Fibroblast of upper back skin (primary cell): ENCODE results near the gene DDX51.
"Not testable (repeated sequence)": the region's sequence is repeated elsewhere in the genome, so short reads cannot be mapped to it uniquely, and the experiment has no call there.

Source experiments
- DNase-seq: peaks from one replicate; pipeline ENCODE4 v3.0.0-alpha.2; 2013

DDX51 gene

DNA sequence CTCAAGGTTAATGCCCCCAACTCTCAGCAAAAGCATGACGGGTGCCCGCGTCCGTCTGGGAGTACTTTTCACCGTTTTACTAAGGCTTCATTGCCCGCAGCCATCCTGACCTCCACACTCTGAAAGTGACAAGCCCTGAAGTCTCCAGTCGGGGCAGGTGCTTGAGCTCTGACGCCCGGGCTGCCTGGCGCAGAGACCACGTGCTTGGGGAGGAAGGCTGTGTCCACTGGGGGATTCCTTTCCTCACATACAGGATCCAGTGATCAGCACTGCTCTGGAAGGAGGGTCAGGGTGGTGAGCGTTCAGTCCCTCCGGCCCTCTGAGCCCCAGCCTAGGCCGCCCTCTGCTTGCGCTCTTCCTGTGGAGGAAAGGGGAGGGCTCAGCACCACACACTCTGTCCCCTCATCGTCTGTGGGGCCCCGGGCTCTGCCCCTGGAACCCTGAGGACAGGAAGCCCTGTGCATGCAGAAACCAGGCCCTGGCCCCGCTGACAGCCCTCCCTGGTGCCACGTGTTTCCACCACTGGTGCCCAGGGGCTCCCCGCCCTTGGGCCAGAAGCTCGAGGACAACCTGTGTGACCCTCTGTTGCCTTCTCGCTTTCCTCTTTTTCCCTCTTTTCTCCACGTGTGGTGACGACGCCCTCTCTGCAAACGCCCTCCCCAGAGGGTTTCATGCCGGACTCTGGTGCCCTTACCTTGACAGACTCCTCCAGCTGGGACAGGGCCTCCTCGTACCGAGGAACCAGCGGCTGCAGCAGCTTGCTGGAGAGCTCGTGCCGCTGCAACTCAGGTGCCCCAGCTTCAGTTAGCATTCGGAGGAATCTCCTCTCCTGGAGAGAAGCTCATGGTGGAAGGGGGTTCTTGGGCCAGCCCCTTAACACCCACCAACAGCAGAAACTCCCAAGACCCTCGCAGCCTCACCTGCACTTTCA lies 4.9 kb downstream of the DDX51 start:
- DNase-seq, result no peak

DNA sequence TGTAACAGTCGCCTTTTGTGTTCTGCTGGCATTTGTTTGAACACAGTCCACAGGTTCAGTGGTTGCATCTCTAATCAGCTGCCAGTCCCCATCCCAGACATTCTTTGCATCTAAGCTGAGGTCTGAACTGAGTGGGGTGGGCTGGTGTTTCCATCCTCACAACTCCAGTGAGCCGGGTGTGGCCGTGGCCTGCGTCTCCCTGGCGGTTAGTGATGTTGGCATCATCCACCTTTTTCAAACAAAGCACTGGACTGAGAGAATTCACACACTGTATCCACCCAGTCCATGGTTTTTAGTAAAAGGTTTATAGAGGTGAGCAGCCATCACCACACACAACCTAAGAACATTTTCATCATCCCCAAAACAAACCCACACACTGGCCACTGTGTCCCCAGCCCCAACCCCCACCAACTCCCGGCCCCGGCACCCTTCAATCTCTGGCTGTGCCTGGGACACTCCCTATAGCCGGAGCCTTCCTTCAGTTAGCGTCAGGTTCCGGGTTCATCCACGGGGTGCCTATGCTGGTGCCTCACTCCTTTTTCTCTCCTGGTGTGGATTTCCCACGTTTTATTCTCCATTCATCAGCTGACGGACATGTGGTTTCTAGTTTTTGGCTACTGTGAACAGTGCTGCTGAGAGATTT lies 6.5 kb downstream of the DDX51 start:
- no peak for DNase-seq

DNA sequence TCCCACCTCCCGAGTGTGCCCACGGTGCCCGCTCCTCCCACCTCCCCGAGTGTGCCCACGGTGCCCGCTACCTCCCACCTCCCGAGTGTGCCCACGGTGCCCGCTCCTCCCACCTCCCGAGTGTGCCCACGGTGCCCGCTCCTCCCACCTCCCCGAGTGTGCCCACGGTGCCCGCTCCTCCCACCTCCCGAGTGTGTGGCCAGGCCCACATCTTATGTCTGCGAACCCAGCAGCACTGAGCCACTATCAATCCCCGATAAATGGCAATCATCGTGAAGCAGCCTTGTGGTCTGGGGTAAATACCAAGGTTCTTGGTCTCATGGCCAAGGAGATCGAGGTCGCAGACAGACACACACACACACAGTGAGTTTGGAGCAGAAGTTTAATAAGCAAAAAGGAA lies 7.9 kb downstream of the DDX51 start:
- DNase-seq, result not testable (repeated sequence)

DNA sequence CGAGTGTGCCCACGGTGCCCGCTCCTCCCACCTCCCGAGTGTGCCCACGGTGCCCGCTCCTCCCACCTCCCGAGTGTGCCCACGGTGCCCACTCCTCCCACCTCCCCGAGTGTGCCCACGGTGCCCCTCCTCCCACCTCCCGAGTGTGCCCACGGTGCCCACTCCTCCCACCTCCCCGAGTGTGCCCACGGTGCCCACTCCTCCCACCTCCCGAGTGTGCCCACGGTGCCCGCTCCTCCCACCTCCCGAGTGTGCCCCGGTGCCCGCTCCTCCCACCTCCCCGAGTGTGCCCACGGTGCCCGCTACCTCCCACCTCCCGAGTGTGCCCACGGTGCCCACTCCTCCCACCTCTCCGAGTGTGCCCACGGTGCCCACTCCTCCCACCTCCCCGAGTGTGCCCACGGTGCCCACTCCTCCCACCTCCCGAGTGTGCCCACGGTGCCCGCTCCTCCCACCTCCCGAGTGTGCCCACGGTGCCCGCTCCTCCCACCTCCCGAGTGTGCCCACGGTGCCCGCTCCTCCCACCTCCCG lies 9.4 kb downstream of the DDX51 start:
- DNase-seq, result not testable (repeated sequence)

DNA sequence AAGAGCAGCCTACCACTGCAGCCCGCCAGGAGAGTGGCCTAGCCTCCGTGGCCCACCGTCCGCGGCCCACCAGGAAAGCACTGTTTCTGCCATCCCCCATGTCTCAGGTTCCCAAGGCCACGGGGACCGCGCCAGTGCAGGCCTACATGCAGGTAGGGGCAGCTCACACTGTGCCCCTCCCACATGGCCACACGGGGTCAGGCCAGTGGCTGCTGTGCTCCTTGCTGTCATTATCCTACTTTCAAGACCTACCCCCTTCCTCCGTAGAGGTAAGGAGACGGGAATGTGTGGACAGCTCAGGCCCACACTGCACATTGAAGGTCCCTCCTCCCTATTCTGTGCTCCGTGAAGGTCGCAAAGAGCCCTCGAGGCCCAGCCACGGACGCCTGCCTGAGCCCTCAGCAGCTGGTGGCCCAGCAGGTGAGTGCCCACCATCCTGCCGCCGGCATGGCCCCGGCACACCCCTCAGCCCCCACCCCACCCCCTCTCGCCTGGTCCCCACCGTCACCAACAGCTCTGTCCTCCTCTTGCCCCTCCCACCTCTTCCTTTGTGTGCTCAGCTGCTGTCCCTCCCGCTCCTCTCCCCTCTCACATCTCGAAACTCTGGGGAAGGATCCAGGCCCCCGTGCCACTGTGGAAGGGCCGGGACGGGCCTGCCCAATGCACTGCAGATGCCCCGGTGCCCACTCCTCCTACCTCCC lies 10.0 kb downstream of the DDX51 start:
- DNase-seq, result no peak

DNA sequence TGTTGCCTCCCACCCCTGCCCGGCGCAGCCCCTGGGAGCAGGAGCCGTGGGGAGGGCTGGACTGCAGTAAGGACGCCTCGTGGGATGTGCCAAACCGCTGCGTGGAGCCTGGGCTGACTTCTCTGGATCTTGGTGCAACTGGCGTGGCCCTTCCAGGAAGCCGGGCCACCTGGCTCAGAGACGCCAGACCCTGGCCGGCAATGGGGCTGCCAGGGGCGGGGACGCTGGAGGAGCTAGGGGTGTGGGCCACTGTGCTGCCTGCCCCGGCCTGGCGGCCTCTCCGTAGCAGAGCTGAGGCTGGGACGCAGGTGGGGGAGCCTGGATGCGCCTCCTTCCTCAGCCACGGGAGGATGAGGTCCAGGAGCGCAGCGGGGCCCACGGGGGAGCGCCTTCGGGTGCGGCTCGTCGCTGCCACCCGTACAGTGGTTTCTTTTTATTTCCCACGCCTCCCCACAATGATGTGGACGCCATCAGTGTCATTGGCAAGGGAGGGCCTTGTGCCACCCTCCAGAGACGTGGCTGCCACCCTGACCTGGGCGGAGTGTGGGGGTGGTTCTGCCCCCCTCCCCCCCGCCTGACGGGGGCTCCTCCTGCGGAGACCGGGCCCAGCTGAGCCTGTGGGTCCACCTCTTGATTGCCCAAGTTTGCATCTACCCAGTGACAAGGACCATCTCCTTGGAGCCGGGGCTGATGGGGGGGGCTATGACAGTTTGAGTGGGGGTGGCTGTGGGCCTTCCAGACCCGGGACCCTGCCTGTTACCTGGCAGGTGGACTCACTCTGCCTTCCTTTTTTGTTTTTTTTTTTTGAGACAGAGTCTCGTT lies 11.3 kb downstream of the DDX51 start:
- DNase-seq, result no peak

DNA sequence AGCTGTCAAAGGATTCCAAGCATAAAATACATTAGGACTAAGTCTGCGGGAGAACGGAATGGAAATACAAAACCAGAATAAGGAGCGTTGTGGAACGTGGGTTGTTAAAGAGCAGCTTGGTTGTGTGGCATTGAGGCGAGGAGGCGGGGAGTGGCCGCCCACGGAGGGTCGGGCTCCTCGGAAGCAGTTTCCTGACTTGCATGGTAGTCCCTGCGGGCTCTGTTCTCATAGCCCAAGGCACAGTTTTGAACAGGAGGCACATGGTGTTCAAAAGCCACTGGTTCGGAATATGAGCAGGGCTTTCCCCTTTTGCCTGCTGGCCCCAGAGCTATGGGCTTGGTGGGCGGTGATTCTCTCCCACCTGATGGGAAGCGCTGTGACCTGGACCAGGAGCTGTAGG lies 12.2 kb downstream of the DDX51 start:
- DNase-seq, result no peak

DNA sequence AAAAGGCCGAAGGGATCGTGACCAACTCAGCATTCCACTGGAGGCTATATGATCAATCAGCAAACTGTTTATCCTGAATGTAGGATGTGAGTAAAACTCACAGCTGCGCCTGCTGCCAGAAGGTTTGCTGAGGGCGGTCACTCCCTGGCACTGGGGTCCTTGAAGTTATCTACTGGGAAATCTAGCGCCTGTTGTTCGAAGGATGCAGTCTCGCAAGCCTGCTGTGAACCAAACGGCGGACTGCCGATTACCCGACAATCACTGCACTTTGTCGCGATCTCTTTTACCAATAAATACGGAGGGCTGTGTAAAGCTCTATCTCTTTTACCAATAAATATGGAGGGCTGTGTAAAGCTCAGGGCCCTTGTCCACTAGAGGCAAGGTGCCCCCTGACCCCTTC lies 12.9 kb downstream of the DDX51 start:
- DNase-seq, result no peak

DNA sequence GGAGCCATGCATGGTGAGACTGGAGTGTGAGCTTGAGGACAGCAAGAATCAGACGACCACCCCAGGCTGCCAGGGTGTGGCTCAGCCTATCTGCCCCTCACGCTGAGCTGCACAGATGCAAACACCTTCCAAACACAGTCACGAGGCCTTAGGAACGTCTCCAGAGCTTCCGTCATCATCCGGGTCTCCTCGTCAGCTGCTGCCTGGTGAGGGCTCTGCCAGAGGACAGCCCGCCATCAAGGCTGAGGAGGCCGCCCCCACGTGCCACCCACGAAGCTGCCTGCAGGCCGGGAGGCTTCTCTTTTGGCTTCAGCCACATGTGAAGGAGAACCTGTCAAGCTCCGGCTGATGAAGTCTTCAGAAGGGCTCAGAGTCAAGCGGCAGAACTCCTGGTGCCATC lies 13.4 kb downstream of the DDX51 start:
- no peak for DNase-seq

DNA sequence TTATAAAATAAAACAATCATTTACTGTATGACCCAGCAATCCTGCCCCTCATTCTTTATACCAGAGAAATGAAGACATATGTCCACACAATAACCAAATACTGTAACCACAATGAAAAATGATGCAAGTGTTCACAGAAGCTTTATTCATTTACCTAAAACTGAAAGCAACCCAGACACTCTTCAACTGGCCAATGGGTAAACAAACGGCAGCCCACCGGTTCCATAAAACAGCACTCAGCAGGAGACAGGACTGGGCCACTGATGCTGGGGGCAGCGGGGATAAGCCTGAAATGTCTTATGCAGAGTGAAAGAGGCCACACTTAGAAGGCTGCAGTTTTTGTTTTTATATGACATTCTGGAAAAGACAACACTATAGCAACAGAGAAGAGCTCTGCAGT lies 15.1 kb downstream of the DDX51 start:
- DNase-seq, result no peak

DNA sequence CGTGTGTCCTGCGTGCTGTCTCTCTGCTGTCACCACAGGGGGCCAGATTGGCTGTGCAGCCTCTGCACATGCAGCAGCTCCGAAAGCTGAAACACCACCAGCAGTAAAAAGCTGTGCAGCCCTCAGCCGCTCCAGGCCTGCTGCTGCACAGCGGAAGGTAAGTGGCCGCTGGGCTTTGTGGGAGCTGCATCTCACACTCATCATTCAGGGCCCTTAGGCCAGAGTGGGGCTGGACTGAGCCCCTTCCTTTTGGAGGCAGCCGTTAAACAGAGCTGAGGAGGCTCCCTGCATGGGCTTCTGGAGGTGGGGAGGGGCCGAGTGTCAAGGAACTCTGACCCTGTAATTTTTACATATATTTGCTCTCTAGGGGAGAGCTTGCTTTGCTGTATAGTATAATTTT lies 17.1 kb downstream of the DDX51 start:
- DNase-seq, result no peak

DNA sequence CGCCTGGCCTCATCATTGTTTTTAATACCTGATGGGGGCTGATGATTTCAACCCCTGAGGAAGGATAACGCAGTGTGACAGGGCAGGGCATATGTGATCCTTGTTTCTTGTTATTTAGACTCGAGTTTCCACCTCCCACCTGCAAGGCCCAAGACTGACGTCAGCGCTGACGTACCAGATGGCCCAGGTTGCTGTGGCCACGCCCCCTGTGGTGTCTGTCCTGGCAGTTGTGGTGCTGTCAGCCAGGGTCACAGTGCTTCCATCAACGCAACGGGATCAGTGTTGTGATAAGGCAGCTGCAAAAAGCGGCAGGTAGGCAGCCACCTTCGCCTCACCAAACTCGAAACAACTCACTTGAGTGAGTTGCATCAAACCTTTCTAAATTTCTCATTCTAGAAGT lies 18.4 kb downstream of the DDX51 start:
- no peak for DNase-seq

DNA sequence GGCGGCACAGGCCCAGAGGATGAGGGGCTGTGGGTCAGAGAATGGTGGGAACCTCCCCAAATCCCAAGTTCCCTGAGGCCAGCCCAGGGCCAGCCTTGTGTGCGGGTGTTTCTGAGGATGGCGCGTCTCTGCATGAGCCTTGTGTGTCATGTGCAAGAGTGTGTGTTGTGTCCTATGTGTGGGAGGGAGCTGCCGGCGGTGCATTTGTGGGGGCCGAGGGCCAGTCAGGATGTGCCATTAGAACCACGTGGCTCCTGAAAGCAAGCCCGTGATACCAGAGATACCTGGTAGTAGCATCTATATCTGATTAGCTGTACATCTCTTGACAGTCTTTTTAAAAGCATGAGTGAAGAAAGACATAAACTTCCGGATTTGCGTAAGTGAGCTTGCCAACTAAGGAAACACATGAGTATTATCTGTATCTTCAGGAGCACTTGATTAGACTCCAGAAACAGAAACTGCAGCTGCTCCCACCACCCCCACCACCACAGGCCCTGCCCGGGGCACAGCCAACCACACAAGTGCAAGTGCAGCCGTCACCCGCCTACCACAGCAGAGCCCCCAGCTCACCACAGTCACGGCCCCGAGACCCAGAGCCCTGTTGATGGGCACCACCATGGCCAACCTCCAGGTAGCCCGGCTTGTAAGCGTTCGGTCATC lies 19.2 kb downstream of the DDX51 start:
- no peak for DNase-seq

DNA sequence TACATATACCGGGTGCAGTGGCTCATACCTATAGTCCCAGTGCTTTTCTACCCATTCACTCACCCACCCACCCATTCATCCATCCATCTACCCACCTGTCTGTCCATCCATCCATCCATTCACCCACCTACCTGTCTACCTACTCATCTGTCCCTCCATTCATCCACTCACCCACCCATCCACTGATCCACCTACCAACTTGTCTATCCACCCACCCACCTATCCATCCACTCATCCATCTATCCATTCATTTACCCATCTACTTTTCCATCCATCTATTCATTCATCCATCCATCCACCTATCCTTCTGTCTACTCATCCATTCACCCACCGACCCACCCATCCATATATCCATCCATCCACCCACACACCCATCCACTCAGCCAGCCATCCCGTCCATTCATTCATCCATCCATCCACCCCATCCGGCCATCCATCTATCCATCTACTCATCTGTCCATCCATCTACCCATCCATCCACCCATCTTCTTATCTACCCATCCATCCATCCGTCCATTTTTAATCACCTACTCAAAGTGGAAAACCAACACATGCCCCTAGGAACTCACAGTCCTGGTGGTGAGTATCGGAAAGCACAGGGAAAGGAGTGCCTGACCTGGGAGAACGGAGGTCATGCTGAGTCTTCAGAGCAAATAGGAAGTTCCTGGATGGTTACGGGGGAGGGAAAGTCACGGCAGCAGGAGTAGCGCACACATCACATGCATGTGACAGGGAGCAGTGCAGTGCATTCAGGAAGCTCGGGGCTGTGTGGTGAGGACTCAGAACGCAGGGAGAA lies 20.0 kb downstream of the DDX51 start:
- no peak for DNase-seq

DNA sequence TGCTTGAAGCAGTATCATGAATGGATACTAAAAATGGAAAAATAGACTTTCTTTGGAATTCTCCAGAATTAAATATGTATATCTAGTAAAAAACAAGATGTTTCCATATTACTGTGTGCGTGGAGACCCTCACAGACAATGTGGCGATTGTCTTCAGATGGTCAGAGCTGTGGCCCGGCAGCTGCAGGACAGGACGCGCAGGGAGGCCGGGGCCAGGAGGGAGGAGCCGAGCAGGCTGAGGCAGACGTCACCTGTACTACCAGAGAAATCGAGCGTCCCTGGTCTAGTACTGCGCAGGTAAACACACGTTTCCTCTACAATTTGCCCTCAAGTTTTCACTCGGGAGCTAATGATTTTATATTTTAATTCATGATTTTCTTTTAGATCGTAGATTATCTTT lies 22.8 kb downstream of the DDX51 start:
- no peak for DNase-seq

DNA sequence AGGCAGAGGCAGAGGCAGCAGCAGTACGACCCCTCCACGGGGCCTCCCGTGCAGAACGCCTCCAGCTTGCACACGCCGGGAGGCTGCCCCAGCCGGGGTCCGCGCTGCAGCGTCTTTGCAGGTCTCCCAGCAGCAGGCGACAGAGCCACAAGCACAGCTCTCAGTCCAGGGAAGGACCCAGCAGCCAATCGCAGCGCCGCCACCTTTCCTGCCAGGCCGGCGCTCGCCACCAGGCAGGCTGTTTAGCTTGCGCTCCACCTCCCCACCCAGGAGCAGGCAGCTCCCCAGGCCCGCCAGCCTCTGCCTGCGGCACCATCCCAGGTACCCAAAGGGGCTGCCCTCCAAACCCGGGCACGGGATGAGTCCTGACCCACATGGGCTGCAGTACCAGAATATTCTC lies 25.2 kb downstream of the DDX51 start:
- no peak for DNase-seq

DNA sequence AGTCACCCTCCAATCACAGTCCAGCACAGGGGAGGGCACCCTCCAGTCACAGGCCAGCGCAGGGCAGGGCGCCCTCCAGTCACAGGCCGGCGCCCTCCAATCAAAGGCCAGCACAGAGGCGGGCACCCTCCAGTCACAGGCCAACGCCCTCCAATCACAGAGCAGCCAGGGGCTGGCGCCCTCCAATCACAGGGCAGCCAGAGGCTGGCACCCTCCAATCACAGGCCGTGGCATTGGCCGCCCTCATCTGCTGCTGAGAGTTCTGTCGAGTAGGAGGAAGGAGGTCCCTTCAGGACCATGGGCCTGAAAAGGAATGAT lies 26.6 kb downstream of the DDX51 start:
- no peak for DNase-seq

DNA sequence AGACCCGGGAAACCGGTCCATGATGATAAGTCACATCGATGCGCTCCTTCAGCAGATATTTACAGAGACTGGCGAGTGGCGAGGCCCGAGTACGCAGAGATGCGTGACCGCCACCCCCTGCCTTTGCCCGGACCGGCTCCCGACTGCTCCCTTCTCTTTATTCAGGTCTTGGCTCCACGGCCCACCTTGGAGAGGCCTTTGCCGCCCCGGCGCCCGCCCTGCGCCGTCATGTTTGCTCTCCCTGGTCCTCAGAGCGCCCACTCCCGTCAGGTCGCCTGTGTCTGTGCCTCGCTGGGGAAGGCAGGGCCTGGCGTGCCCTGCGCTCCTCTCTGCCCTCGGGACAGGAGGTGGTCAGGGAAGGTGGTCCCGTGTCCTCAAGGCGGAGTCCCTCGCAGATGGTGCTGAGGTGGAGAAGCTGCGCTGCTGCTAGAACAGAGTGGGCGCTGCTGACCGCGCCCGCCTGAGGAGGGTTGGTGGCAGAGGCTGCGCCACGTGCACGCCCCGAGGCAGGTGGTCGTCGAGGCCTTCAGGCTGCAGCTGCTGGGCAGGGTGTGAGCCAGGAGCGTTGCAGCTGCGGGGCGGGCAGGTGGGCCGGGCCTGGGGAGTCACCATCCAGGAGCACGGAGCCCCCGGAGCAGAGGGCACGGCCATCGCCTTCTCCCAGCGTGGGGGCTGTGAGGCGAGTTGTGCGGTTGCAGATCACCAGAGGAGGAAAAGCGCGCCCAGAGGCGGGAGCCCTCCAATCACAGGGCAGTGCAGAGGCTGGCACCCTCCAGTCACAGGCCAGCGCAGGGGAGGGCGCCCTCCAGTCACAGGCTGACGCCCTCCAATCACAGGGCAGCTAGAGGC lies 27.2 kb downstream of the DDX51 start:
- no peak for DNase-seq

DNA sequence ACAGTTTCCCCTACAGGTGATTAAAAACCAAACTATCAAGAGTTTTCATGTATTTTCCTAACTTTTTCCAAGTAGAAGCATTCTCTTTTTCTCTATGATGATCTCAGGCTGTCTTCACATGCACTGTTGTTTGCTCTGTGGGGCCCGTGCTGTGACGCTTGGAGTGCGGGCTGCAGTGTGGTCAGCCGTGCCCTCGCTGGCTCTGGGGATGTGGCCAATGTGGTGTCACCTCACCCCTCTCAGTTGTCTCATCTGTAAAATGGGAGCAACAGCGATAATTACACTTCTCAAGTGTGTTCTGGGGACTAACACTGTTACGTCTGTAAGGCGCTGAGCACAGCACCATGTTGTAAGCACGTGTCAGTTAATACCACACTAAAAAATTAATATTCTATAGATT lies 28.6 kb downstream of the DDX51 start:
- DNase-seq, result no peak

DNA sequence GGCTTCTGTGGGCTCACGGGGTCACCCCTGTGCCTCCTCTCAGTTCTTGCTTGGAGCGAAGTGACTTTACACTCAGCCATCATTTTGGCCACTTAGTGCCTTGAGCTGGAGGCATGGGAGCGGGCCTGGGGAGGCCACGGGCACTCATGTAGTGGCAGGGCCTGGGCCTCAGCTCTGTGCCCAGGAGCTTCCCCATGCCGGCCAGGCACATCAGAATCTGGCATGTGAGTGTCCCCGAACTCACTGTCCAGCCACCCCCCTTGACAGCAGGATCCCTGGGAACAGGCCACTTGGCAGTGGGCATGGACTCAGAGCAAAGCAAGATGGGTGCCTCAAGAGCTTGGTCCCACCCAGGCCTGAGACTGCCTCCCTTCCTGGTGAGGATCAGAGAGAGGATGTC lies 29.5 kb downstream of the DDX51 start:
- DNase-seq, result no peak
